H1 (cell line): ENCODE data around the gene FNIP2. TPM values are rescaled to one million over a fixed set of nuclear protein-coding genes. Genes with fewer than 3 reads are reported as not detected.

Experiments
- CTCF ChIA-PET: fragments of 300-600 bp; sonication (Branson Sonifier 250); formaldehyde crosslinking; loops from one replicate; lab custom pipeline; 2021; ENCODE audit not compliant: partially characterized antibody; lab: Charles Lee
- POLR2A ChIA-PET: fragments of 300-600 bp; sonication (Branson Sonifier 250); formaldehyde crosslinking; loops from one replicate; lab custom pipeline; 2021; ENCODE audit warnings: inconsistent platforms; ENCODE audit not compliant: partially characterized antibody; lab: Charles Lee
- DNase-seq, 2 experiments: peaks; one replicate each; pipeline versions ENCODE4 v3.0.0 to v3.0.0-alpha.2; 2010 to 2022; ENCODE audit warnings: low spot score in 2 of 2, low read depth in 1 of 2, mixed read lengths in 1 of 2
- FAIRE-seq: peaks from 2 replicates; lab custom pipeline; 2011; peaks lifted over from hg19 to GRCh38; lab: Jason Lieb, UNC
- H2AFZ ChIP-seq: 2 replicates; pipeline ENCODE4 v1.8.1; 2012; ENCODE audit warnings: low read length, inconsistent platforms
- H2AK5ac ChIP-seq: 2 replicates; pipeline ENCODE4 v1.6.1; 2013; ENCODE audit warnings: low read depth, low read length
- H2BK120ac ChIP-seq: replicated peaks from 2 replicates; pipeline ENCODE3; 2013; ENCODE audit warnings: low read depth, low read length, inconsistent platforms
- H2BK12ac ChIP-seq: 2 replicates; pipeline ENCODE4 v1.6.1; 2013; ENCODE audit warnings: low read depth, low read length
- H2BK15ac ChIP-seq: 2 replicates; pipeline ENCODE4 v1.6.1; 2013; ENCODE audit warnings: low read length
- H2BK20ac ChIP-seq: 2 replicates; pipeline ENCODE4 v1.6.1; 2013; ENCODE audit warnings: low read length
- H2BK5ac ChIP-seq: 2 replicates; pipeline ENCODE4 v1.6.1; 2013; ENCODE audit warnings: low read depth, low read length
- H3K14ac ChIP-seq: 2 replicates; pipeline ENCODE4 v1.6.1; 2013; ENCODE audit warnings: inconsistent platforms; ENCODE audit not compliant: insufficient read length
- H3K18ac ChIP-seq: 2 replicates; pipeline ENCODE4 v1.6.1; 2013; ENCODE audit warnings: low read length; ENCODE audit errors: extremely low read depth
- H3K23ac ChIP-seq: 2 replicates; pipeline ENCODE4 v1.6.1; 2013; ENCODE audit warnings: inconsistent platforms; ENCODE audit not compliant: insufficient read length
- H3K23me2 ChIP-seq: 2 replicates; pipeline ENCODE4 v1.6.1; 2013; ENCODE audit warnings: low read depth, low read length
- H3K27ac ChIP-seq: 2 replicates; pipeline ENCODE4 v1.6.1; 2011; ENCODE audit warnings: low read depth, low read length, inconsistent platforms
- H3K27me3 ChIP-seq, 4 experiments: replicated peaks in 1 of 4; 1 replicate in 1 of 4; 2 replicates in 3 of 4; pipeline versions ENCODE4 v1.6.1 to v1.8.1; 2011 to 2013; ENCODE audit warnings: low read length in 3 of 4, mild to moderate bottlenecking in 3 of 4, inconsistent platforms in 2 of 4, mixed read lengths in 2 of 4, moderate library complexity in 1 of 4; ENCODE audit not compliant: control insufficient read depth in 3 of 4, insufficient read depth in 3 of 4; ENCODE audit errors: extremely low read depth in 1 of 4
- H3K36me3 ChIP-seq, 4 experiments: 2 replicates each; pipeline versions ENCODE4 v1.6.1 to v1.8.1; 2011 to 2013; ENCODE audit warnings: mild to moderate bottlenecking in 4 of 4, low read length in 3 of 4, moderate library complexity in 2 of 4, control low read depth in 1 of 4, inconsistent platforms in 1 of 4; ENCODE audit not compliant: insufficient read depth in 4 of 4, control insufficient read depth in 2 of 4
- H3K4ac ChIP-seq: replicated peaks from 2 replicates; pipeline ENCODE3; 2013; ENCODE audit warnings: low read length, low read depth, mixed read lengths, inconsistent platforms; ENCODE audit not compliant: insufficient read length
- H3K4me1 ChIP-seq, 4 experiments: replicated peaks in 1 of 4; 1 replicate in 1 of 4; 2 replicates in 3 of 4; pipeline versions ENCODE4 v1.6.1 to v1.8.1; 2011 to 2013; ENCODE audit warnings: low read length in 3 of 4, inconsistent platforms in 2 of 4, mixed read lengths in 1 of 4; ENCODE audit not compliant: insufficient read depth in 4 of 4, control insufficient read depth in 3 of 4
- H3K4me2 ChIP-seq, 2 experiments: 2 replicates each; pipeline versions ENCODE4 v1.6.1 to v1.8.1; 2011 to 2013; ENCODE audit warnings: low read depth in 2 of 2, low read length in 2 of 2, control low read depth in 1 of 2, inconsistent platforms in 1 of 2, mild to moderate bottlenecking in 1 of 2; ENCODE audit not compliant: insufficient read depth in 1 of 2
- H3K4me3 ChIP-seq, 4 experiments: fragments of 200-600, 300-600 bp in 1 of 4; sonication (generic), shearing (Covaris generic), sonication (Bioruptor Twin) in 1 of 4; 2 replicates each; pipeline versions ENCODE4 v1.5.1 to v1.8.1; 2011 to 2016; ENCODE audit warnings: low read length in 4 of 4, low read depth in 3 of 4, control low read depth in 2 of 4, inconsistent platforms in 2 of 4, mild to moderate bottlenecking in 2 of 4, mixed read lengths in 1 of 4, moderate library complexity in 1 of 4; ENCODE audit not compliant: insufficient read depth in 2 of 4; ENCODE audit errors: extremely low read depth in 1 of 4
- H3K56ac ChIP-seq: replicated peaks from 2 replicates; pipeline ENCODE3; 2013; ENCODE audit warnings: low read depth, mild to moderate bottlenecking, mixed read lengths, low read length, inconsistent platforms; ENCODE audit not compliant: insufficient read length
- H3K79me1 ChIP-seq: 2 replicates; pipeline ENCODE4 v1.6.1; 2013; ENCODE audit warnings: low read depth, low read length, control low read depth
- H3K79me2 ChIP-seq, 2 experiments: 2 replicates each; pipeline versions ENCODE4 v1.6.1 to v1.8.1; 2012 to 2013; ENCODE audit warnings: low read length in 2 of 2, mild to moderate bottlenecking in 2 of 2, inconsistent platforms in 1 of 2; ENCODE audit not compliant: insufficient read depth in 2 of 2, control insufficient read depth in 1 of 2
- H3K9ac ChIP-seq, 4 experiments: replicated peaks in 1 of 4; 1 replicate in 1 of 4; 2 replicates in 3 of 4; pipeline versions ENCODE4 v1.6.1 to v1.8.1; 2011 to 2013; ENCODE audit warnings: low read depth in 3 of 4, low read length in 3 of 4, control low read depth in 2 of 4, mild to moderate bottlenecking in 2 of 4, moderate library complexity in 2 of 4, inconsistent platforms in 1 of 4; ENCODE audit errors: extremely low read depth in 1 of 4
- H3K9me3 ChIP-seq, 2 experiments: 2 replicates each; pipeline versions ENCODE4 v1.6.1 to v1.8.1; 2012 to 2013; ENCODE audit warnings: mild to moderate bottlenecking in 2 of 2, moderate library complexity in 2 of 2, control low read depth in 1 of 2, inconsistent platforms in 1 of 2, low read depth in 1 of 2, low read length in 1 of 2, mixed read lengths in 1 of 2; ENCODE audit not compliant: insufficient read depth in 2 of 2
- H4K20me1 ChIP-seq, 2 experiments: replicated peaks in 1 of 2; 2 replicates each; pipeline versions ENCODE3 to v1.8.1; 2011 to 2013; ENCODE audit warnings: inconsistent platforms in 2 of 2, low read length in 2 of 2, mild to moderate bottlenecking in 1 of 2; ENCODE audit not compliant: insufficient read depth in 2 of 2, control insufficient read depth in 1 of 2
- H4K5ac ChIP-seq: 2 replicates; pipeline ENCODE4 v1.6.1; 2013; ENCODE audit warnings: low read length, low read depth, mixed read lengths, inconsistent platforms; ENCODE audit not compliant: insufficient read length
- H4K8ac ChIP-seq: 2 replicates; pipeline ENCODE4 v1.8.0; 2013; ENCODE audit warnings: mild to moderate bottlenecking, moderate library complexity, low read length, inconsistent platforms; ENCODE audit not compliant: insufficient read depth; ENCODE audit errors: extremely low read depth
- H4K91ac ChIP-seq: replicated peaks from 2 replicates; pipeline ENCODE3; 2013; ENCODE audit warnings: low read length, mixed read lengths, inconsistent platforms; ENCODE audit not compliant: insufficient read length
- ASH2L ChIP-seq: fragments of 200-600, 300-600 bp; sonication (generic); IDR thresholded peaks from one replicate; pipeline ENCODE4 v1.7.1; 2017; ENCODE audit warnings: low read length
- BRCA1 ChIP-seq: IDR thresholded peaks from 2 replicates; pipeline ENCODE4 v1.6.1; 2012; ENCODE audit warnings: low read depth, low read length, improper control_type of control experiment
- CEBPB ChIP-seq: IDR thresholded peaks from 2 replicates; pipeline ENCODE4 v1.6.1; 2012; ENCODE audit warnings: low read depth, low read length
- EGR1 ChIP-seq: IDR thresholded peaks from 2 replicates; pipeline ENCODE4 v1.6.1; 2011; ENCODE audit warnings: low read depth, low read length, borderline replicate concordance
- GTF2F1 ChIP-seq: IDR thresholded peaks from 2 replicates; pipeline ENCODE4 v1.6.1; 2012; ENCODE audit warnings: low read depth, low read length, improper control_type of control experiment, borderline replicate concordance
- RAD21 ChIP-seq, 2 experiments: IDR thresholded peaks in 1 of 2; conservative IDR thresholded peaks in 1 of 2; 2 replicates each; pipeline ENCODE4 v1.6.1; 2011; ENCODE audit warnings: low read depth in 2 of 2, low read length in 2 of 2, improper control_type of control experiment in 1 of 2, inconsistent platforms in 1 of 2, mild to moderate bottlenecking in 1 of 2, moderate library complexity in 1 of 2
- RXRA ChIP-seq: IDR thresholded peaks from 2 replicates; pipeline ENCODE4 v1.6.1; 2011; ENCODE audit warnings: low read depth, mild to moderate bottlenecking, low read length, moderate library complexity; ENCODE audit not compliant: insufficient read depth
- SIRT6 ChIP-seq: IDR thresholded peaks from one replicate; pipeline ENCODE4 v1.7.1; 2012; ENCODE audit warnings: low read length, inconsistent platforms
- TAF1 ChIP-seq: IDR thresholded peaks from 2 replicates; pipeline ENCODE4 v1.6.1; 2011; ENCODE audit warnings: mild to moderate bottlenecking, low read depth, low read length
- whole genome bisulfite sequencing, 2 experiments: shearing (Covaris generic) in 1 of 2; methylation state at CpG; one replicate each; pipeline versions ENCODE4 v1.1.6 to v1.1.7; 2013 to 2015; ENCODE audit warnings: low lambda C conversion rate in 2 of 2, mixed read lengths in 2 of 2, inconsistent platforms in 1 of 2, low coverage in 1 of 2, missing lambda C conversion rate in 1 of 2; ENCODE audit not compliant: insufficient replicate concordance in 2 of 2, insufficient coverage in 1 of 2, insufficient read length in 1 of 2; ENCODE audit errors: extremely low coverage in 1 of 2, missing lambda C conversion rate in 1 of 2; 5-methylcytosine and 5-hydroxymethylcytosine counted together
- polyA plus RNA-seq, 7 experiments: library from polyadenylated mRNA; depleted of rRNA in 3 of 7; stranded (reverse) in 5 of 7; unstranded in 2 of 7; fragments of >200 nt in 5 of 7; fragments of 200-250 nt in 2 of 7; gene quantifications; 1 replicate in 5 of 7; 2 replicates in 1 of 7; 4 replicates in 1 of 7; pipeline versions ENCODE4 v1.2.1 to v1.2.3, GENCODE V29; 2011 to 2013; ENCODE audit warnings: missing spikeins in 2 of 7, mixed read lengths in 2 of 7
- total RNA-seq: library from RNA; stranded (reverse); fragmentation: NEBNext Ultra II Directional; extraction: Animal tissue kit (Norgen Biotek cat#: 25700); gene quantifications from 2 replicates; pipeline ENCODE4 v1.2.1, GENCODE V29; 2021
- TF ChIP-seq, protein P1 (sequence below): IDR thresholded peaks from 2 replicates; pipeline ENCODE4 v1.6.1; 2012; ENCODE audit warnings: low read length, inconsistent platforms
- TF ChIP-seq, protein P2 (sequence below): IDR thresholded peaks from 2 replicates; pipeline ENCODE4 v1.6.1; 2012; ENCODE audit warnings: inconsistent platforms

Gene FNIP2
- total and polyA plus RNA-seq, 2 of the 8 experiments (the other 6 are each of a cell fraction or from before 2014, with no cell fraction given): 4.0 to 13.0 TPM

GRCh38 chr4:158929939-158930638, 161.3 kb downstream of the FNIP2 start:
- H3K4ac ChIP-seq: no peak overlapping the region
- H2BK5ac ChIP-seq: no peak overlapping the region
- H4K91ac ChIP-seq: no peak overlapping the region
- no peak overlapping the region for H2AK5ac ChIP-seq
- CTCF ChIA-PET: interaction anchor here (0.7 kb wide), 1 partner anchor 1777 kb away, joined by 3 read pairs; no protein-coding TSS in a partner anchor
- no peak overlapping the region for H3K9ac ChIP-seq
- H3K14ac ChIP-seq: no peak overlapping the region
- no peak overlapping the region for H2AFZ ChIP-seq
- no peaks in the 10 kb centered on the region for H3K36me3 ChIP-seq
- FAIRE-seq: no peak
- POLR2A ChIA-PET: no interaction called here
- H2BK12ac ChIP-seq: no peak overlapping the region
- no peaks in the 10 kb centered on the region for H3K27me3 ChIP-seq
- H3K23me2 ChIP-seq: no peaks in the 10 kb centered on the region; the same call in 1 of the 2 replicates
- WGBS, 2 experiments: 81% methylated on average over 5 of the region's 5 CpGs; no CpG with 5 or more reads in 1 of the 2 experiments
- H2BK20ac ChIP-seq: no peak overlapping the region
- DNase-seq: no peak
- no peak overlapping the region for H3K23ac ChIP-seq
- H3K18ac ChIP-seq: no peak overlapping the region
- no peaks in the 10 kb centered on the region for H3K4me1 ChIP-seq
- no peak overlapping the region for H3K4me3 ChIP-seq
- H3K9me3 ChIP-seq: peaks cover 0 to 8% of the 10 kb centered on the region in 2 experiments; a peak in 1 of 4 replicates
- no peak overlapping the region for H2BK15ac ChIP-seq
- no peaks in the 10 kb centered on the region for H3K79me1 ChIP-seq
- H4K20me1 ChIP-seq: no peaks in the 10 kb centered on the region
- H4K8ac ChIP-seq: no peak overlapping the region
- H4K5ac ChIP-seq: no peak overlapping the region
- H3K4me2 ChIP-seq: no peak overlapping the region
- no peak overlapping the region for H3K27ac ChIP-seq
- no peak overlapping the region for H3K56ac ChIP-seq
- H3K79me2 ChIP-seq: no peaks in the 10 kb centered on the region
- no peak overlapping the region for H2BK120ac ChIP-seq
- TF ChIP-seq CEBPB (no peak), SIRT6 (no peak), ASH2L (no peak), EGR1 (no peak), GTF2F1 (no peak), TAF1 (no peak), RXRA (no peak), RAD21 (IDR thresholded peaks at IDR 0.05 in 1 of 2, conservative IDR thresholded peaks at IDR 0.05 in 1 of 2; ENCODE audit: low read depth in 2 of 2, low read length in 2 of 2) (no peak), BRCA1 (no peak)
- TF ChIP-seq, protein P1, sequence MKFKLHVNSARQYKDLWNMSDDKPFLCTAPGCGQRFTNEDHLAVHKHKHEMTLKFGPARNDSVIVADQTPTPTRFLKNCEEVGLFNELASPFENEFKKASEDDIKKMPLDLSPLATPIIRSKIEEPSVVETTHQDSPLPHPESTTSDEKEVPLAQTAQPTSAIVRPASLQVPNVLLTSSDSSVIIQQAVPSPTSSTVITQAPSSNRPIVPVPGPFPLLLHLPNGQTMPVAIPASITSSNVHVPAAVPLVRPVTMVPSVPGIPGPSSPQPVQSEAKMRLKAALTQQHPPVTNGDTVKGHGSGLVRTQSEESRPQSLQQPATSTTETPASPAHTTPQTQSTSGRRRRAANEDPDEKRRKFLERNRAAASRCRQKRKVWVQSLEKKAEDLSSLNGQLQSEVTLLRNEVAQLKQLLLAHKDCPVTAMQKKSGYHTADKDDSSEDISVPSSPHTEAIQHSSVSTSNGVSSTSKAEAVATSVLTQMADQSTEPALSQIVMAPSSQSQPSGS: no peak
- TF ChIP-seq, protein P2, sequence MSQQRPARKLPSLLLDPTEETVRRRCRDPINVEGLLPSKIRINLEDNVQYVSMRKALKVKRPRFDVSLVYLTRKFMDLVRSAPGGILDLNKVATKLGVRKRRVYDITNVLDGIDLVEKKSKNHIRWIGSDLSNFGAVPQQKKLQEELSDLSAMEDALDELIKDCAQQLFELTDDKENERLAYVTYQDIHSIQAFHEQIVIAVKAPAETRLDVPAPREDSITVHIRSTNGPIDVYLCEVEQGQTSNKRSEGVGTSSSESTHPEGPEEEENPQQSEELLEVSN: no peak
